OCI-LY1 (cell line): ENCODE data around the gene SPINT3.

Experiments used
- H2AFZ ChIP-seq: fragments of 200-600 bp; sonication (generic), shearing (Covaris generic); 2 replicates; pipeline ENCODE4 v1.6.0; 2014; ENCODE audit warnings: antibody characterized with exemption, mild to moderate bottlenecking, low read length
- H3F3A ChIP-seq: fragments of 200-600 bp; sonication (generic), shearing (Covaris generic); 2 replicates; pipeline ENCODE4 v1.6.0; 2014; ENCODE audit warnings: mild to moderate bottlenecking, antibody characterized with exemption, low read length, moderate library complexity; ENCODE audit not compliant: insufficient read depth
- H3K27ac ChIP-seq: fragments of 200-600 bp; sonication (generic); 2 replicates; pipeline ENCODE4 v1.5.1; 2014; ENCODE audit warnings: low read length, mixed run types, mild to moderate bottlenecking, low read depth; ENCODE audit not compliant: poor library complexity, severe bottlenecking
- H3K27me3 ChIP-seq: fragments of 200-600 bp; sonication (generic); 2 replicates; pipeline ENCODE4 v1.6.0; 2014; ENCODE audit warnings: antibody characterized with exemption, mild to moderate bottlenecking, low read length, moderate library complexity; ENCODE audit not compliant: insufficient read depth
- H3K36me3 ChIP-seq: fragments of 200-600 bp; sonication (generic); 2 replicates; pipeline ENCODE4 v1.6.1; 2014; ENCODE audit warnings: mild to moderate bottlenecking, antibody characterized with exemption, low read length, moderate library complexity, mixed read lengths; ENCODE audit not compliant: insufficient read depth
- H3K4me1 ChIP-seq: fragments of 200-600 bp; sonication (generic); 2 replicates; pipeline ENCODE4 v1.5.1; 2014; ENCODE audit warnings: mild to moderate bottlenecking, low read length, moderate library complexity; ENCODE audit not compliant: insufficient read depth, severe bottlenecking
- H3K4me2 ChIP-seq: fragments of 200-600 bp; sonication (generic), shearing (Covaris generic); 2 replicates; pipeline ENCODE4 v1.6.1; 2014; ENCODE audit warnings: low read length
- H3K4me3 ChIP-seq: fragments of 200-600 bp; sonication (generic); 2 replicates; pipeline ENCODE4 v1.5.1; 2014; ENCODE audit warnings: low read length, low read depth, mild to moderate bottlenecking, mixed read lengths; ENCODE audit not compliant: poor library complexity, severe bottlenecking
- H3K79me2 ChIP-seq: fragments of 200-600 bp; shearing (Covaris generic); 2 replicates; pipeline ENCODE4 v1.6.1; 2016; ENCODE audit warnings: mixed run types, low read length, mixed read lengths; ENCODE audit not compliant: insufficient read depth
- H3K9ac ChIP-seq: fragments of 200-600 bp; sonication (generic), shearing (Covaris generic); 2 replicates; pipeline ENCODE4 v1.6.1; 2014; ENCODE audit warnings: mild to moderate bottlenecking, low read length, mixed read lengths
- H3K9me2 ChIP-seq: fragments of 200-600 bp; sonication (generic), shearing (Covaris generic); 2 replicates; pipeline ENCODE4 v1.6.1; 2014; ENCODE audit warnings: low read depth, mild to moderate bottlenecking, low read length, mixed read lengths
- H3K9me3 ChIP-seq: fragments of 200-600 bp; shearing (Covaris generic); 2 replicates; pipeline ENCODE4 v1.6.1; 2014; ENCODE audit warnings: low read length, mixed read lengths
- H4K20me1 ChIP-seq: fragments of 200-600 bp; sonication (generic), shearing (Covaris generic); 2 replicates; pipeline ENCODE4 v1.6.0; 2016; ENCODE audit warnings: mild to moderate bottlenecking, low read length; ENCODE audit not compliant: insufficient read depth
- CTCF ChIP-seq: fragments of 200-600 bp; sonication (generic), shearing (Covaris generic); IDR thresholded peaks from 2 replicates; pipeline ENCODE4 v1.5.1; 2017; ENCODE audit warnings: mild to moderate bottlenecking, antibody characterized with exemption, low read length, moderate library complexity, mixed read lengths
- EZH2 ChIP-seq: fragments of 200-600 bp; sonication (generic), shearing (Covaris generic); IDR thresholded peaks from 2 replicates; pipeline ENCODE4 v1.8.0; 2017; ENCODE audit warnings: borderline replicate concordance, mixed run types, mild to moderate bottlenecking, antibody characterized with exemption, low read length, moderate library complexity, mixed read lengths

SPINT3 gene

GRCh38 chr20:45509091-45509490 lies 6.3 kb downstream of the SPINT3 start:
- no peaks in the 10 kb centered on the region for H3K36me3 ChIP-seq
- H3F3A ChIP-seq: no peaks in the 10 kb centered on the region
- no peak overlapping the region for H3K9ac ChIP-seq
- H3K27ac ChIP-seq: no peak overlapping the region
- H3K9me2 ChIP-seq: no peaks in the 10 kb centered on the region
- no peaks in the 10 kb centered on the region for H3K4me1 ChIP-seq
- TF ChIP-seq CTCF (no peak), EZH2 (no peak)
- no peaks in the 10 kb centered on the region for H3K9me3 ChIP-seq
- no peaks in the 10 kb centered on the region for H3K27me3 ChIP-seq
- no peaks in the 10 kb centered on the region for H3K79me2 ChIP-seq
- no peak overlapping the region for H3K4me2 ChIP-seq
- no peak overlapping the region for H2AFZ ChIP-seq
- H4K20me1 ChIP-seq: no peaks in the 10 kb centered on the region
- no peak overlapping the region for H3K4me3 ChIP-seq

GRCh38 chr20:45508068-45508886 lies 7.1 kb downstream of the SPINT3 start:
- Histone ChIP-seq H3K9me3 (no peaks in the 10 kb centered on the region), H3K36me3 (no peaks in the 10 kb centered on the region), H3K27me3 (no peaks in the 10 kb centered on the region), H3K9ac (no peak overlapping the region), H3K27ac (no peak overlapping the region), H3F3A (no peaks in the 10 kb centered on the region), H2AFZ (no peak overlapping the region), H3K4me3 (no peak overlapping the region), H3K9me2 (no peaks in the 10 kb centered on the region), H3K4me2 (no peak overlapping the region), H3K79me2 (no peaks in the 10 kb centered on the region), H3K4me1 (no peaks in the 10 kb centered on the region), H4K20me1 (no peaks in the 10 kb centered on the region)
- no peak for TF ChIP-seq CTCF
- TF ChIP-seq EZH2: no peak

GRCh38 chr20:45507011-45507820 lies 8.2 kb downstream of the SPINT3 start:
- TF ChIP-seq CTCF: no peak
- TF ChIP-seq EZH2: no peak
- H3K36me3 ChIP-seq: no peaks in the 10 kb centered on the region
- no peaks in the 10 kb centered on the region for H3K4me1 ChIP-seq
- no peak overlapping the region for H3K4me3 ChIP-seq
- no peaks in the 10 kb centered on the region for H3F3A ChIP-seq
- no peaks in the 10 kb centered on the region for H3K79me2 ChIP-seq
- H3K9ac ChIP-seq: no peak overlapping the region
- no peaks in the 10 kb centered on the region for H3K9me3 ChIP-seq
- no peak overlapping the region for H2AFZ ChIP-seq
- no peak overlapping the region for H3K27ac ChIP-seq
- no peaks in the 10 kb centered on the region for H3K27me3 ChIP-seq
- no peak overlapping the region for H3K4me2 ChIP-seq
- H4K20me1 ChIP-seq: no peaks in the 10 kb centered on the region
- H3K9me2 ChIP-seq: no peaks in the 10 kb centered on the region
